ENCODE measurements around the gene DNAH11. TPM values are rescaled to one million over a fixed set of nuclear protein-coding genes. Genes with fewer than 3 reads are reported as not detected.

Gene DNAH11
- polyA plus RNA-seq, 1 experiment: 0.59 TPM

DNA sequence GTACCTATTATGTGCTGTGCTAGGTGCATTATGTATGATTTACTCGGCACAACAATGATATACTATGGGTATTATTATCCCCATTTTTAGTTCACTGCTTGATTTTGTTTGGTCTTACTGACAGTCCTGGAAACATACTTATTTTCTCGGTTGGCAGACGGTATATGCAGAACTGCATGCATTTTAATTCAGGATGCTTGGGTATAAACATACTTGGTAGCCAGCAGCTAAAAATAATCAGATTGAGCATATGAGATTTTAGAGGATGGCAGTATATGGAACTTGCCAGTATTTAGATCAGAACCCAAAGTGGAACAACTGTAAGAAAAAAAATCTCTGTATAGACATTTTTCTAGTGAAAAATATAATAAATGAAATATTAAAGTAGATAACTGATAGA, 163.3 kb downstream of the DNAH11 start:
- Histone ChIP-seq H3K36me3 (ENCODE audit: control insufficient read depth, insufficient read depth, low read length) (no peaks in the 10 kb centered on the region), H3K27me3 (ENCODE audit: control insufficient read depth, insufficient read depth, low read length) (no peaks in the 10 kb centered on the region), H3K4me3 (ENCODE audit: low read depth, low read length) (no peak overlapping the region)
- ChIA-PET CTCF (no interaction called here), POLR2A (no interaction called here)
- no peak for DNase-seq (ENCODE audit: low read depth)
- TF ChIP-seq, protein P1, sequence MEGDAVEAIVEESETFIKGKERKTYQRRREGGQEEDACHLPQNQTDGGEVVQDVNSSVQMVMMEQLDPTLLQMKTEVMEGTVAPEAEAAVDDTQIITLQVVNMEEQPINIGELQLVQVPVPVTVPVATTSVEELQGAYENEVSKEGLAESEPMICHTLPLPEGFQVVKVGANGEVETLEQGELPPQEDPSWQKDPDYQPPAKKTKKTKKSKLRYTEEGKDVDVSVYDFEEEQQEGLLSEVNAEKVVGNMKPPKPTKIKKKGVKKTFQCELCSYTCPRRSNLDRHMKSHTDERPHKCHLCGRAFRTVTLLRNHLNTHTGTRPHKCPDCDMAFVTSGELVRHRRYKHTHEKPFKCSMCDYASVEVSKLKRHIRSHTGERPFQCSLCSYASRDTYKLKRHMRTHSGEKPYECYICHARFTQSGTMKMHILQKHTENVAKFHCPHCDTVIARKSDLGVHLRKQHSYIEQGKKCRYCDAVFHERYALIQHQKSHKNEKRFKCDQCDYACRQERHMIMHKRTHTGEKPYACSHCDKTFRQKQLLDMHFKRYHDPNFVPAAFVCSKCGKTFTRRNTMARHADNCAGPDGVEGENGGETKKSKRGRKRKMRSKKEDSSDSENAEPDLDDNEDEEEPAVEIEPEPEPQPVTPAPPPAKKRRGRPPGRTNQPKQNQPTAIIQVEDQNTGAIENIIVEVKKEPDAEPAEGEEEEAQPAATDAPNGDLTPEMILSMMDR (IDR thresholded peaks at IDR 0.05; ENCODE audit: insufficient read depth, low read depth, low read length): no peak

DNA sequence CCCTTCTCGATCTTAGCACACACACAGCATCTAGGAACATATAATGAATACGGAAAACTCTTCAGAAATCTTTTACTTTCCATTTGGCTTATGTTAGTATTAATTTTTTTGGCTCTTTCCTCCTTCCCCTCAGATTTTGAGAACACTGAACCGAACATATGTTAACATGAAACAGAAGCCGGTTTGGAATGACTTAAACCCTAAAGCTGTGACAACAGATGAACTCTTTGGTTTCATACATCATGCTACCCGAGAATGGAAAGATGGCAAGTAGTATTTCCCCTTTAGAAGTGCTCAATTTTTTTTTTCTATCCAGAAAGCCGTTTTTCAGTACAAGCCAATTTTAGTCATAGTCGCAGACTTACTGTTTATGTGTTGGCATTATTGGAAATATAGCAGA, 164.7 kb downstream of the DNAH11 start:
- H3K4me3 ChIP-seq (ENCODE audit: low read depth, low read length): no peak overlapping the region
- CTCF ChIA-PET: interaction anchor here (0.6 kb wide), 1 partner anchor 275 kb away, joined by 3 read pairs; no protein-coding TSS in a partner anchor
- DNase-seq (ENCODE audit: low read depth): no peak
- POLR2A ChIA-PET: no interaction called here
- TF ChIP-seq, protein P1 (IDR thresholded peaks at IDR 0.05; ENCODE audit: insufficient read depth, low read depth, low read length): no peak
- no peaks in the 10 kb centered on the region for H3K36me3 ChIP-seq (ENCODE audit: control insufficient read depth, insufficient read depth, low read length)
- H3K27me3 ChIP-seq (ENCODE audit: control insufficient read depth, insufficient read depth, low read length): no peaks in the 10 kb centered on the region

DNA sequence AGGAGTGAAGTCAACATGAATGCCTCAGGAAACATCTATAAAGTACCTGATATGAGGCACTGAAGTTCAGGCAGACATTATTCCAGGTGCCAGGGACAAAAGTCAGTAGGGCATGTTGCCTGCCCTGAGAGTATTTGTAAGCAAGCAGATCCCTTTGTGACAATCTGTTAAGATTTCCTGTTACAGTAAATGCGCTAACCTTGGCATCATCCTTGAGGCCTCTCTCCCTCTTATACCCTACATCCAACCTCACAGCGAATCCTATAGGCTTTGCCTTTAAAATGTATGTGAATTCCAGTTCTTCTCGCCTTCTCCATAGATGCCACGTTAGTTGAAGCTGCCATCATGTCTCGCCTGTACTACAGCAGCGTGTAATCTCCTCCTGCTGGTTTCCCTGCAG, 165.3 kb downstream of the DNAH11 start:
- DNase-seq (ENCODE audit: low read depth): no peak
- CTCF ChIA-PET: no interaction called here
- POLR2A ChIA-PET: no interaction called here
- H3K27me3 ChIP-seq (ENCODE audit: control insufficient read depth, insufficient read depth, low read length): no peaks in the 10 kb centered on the region
- TF ChIP-seq, protein P1 (IDR thresholded peaks at IDR 0.05; ENCODE audit: insufficient read depth, low read depth, low read length): no peak
- no peaks in the 10 kb centered on the region for H3K36me3 ChIP-seq (ENCODE audit: control insufficient read depth, insufficient read depth, low read length)
- no peak overlapping the region for H3K4me3 ChIP-seq (ENCODE audit: low read depth, low read length)

DNA sequence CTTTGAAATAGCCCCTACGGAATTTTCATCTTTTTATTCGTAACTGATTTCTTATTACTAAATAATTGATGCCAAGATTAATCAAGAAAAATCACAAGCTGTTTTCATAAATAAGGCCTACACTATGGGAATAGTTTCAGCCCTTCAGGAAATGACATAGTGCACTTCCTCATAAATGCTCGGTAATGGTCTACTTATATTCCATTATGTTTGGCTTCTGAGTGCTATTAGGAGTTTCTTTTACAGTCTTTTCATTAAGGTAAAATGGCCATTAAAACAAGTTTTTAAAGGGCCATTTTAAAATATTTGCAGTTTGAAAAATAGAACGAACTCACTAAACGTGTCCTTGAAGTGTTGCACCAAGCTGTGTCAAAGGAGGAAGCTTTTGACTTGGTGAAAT, 174.5 kb downstream of the DNAH11 start:
- Histone ChIP-seq H3K4me3 (ENCODE audit: low read depth, low read length) (no peak overlapping the region), H3K36me3 (ENCODE audit: control insufficient read depth, insufficient read depth, low read length) (no peaks in the 10 kb centered on the region), H3K27me3 (ENCODE audit: control insufficient read depth, insufficient read depth, low read length) (no peaks in the 10 kb centered on the region)
- TF ChIP-seq, protein P1 (IDR thresholded peaks at IDR 0.05; ENCODE audit: insufficient read depth, low read depth, low read length): no peak
- ChIA-PET POLR2A (no interaction called here), CTCF (no interaction called here)
- no peak for DNase-seq (ENCODE audit: low read depth)

DNA sequence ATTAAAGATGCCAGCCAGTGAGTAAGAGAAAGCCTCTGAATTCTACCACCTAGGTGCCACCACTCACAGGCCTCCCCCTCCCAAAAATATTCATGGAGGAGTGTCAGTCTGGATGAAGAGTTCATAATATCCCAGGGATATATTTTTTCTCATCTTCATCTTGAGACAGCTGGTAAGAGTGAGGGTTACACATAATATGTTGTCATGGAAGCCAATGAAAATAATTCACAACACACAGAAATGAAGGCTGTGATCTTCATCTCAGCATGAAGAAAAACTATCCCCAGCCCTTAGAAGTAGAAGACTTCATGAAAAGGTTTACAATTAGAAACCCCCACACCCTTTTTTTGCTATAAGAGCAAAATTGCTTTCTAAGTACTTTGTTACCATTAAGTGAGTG, 175.6 kb downstream of the DNAH11 start:
- CTCF ChIA-PET: no interaction called here

More for the DNA sequence above, 175.6 kb downstream of the DNAH11 start:
- DNase-seq (ENCODE audit: low read depth): no peak
- Histone ChIP-seq H3K4me3 (ENCODE audit: low read depth, low read length) (no peak overlapping the region), H3K36me3 (ENCODE audit: control insufficient read depth, insufficient read depth, low read length) (no peaks in the 10 kb centered on the region), H3K27me3 (ENCODE audit: control insufficient read depth, insufficient read depth, low read length) (no peaks in the 10 kb centered on the region)
- POLR2A ChIA-PET: no interaction called here
- TF ChIP-seq, protein P1 (IDR thresholded peaks at IDR 0.05; ENCODE audit: insufficient read depth, low read depth, low read length): no peak
